HG02884 (cell line): Measurements from ENCODE around the gene PLEKHD1.
"Not testable (repeated sequence)": the region's sequence is repeated elsewhere in the genome, so short reads cannot be mapped to it uniquely, and the experiment has no call there.

Experiments used
- ATAC-seq: cut with Tn5 transposase; IDR thresholded peaks from one replicate; pipeline ENCODE4 v1.9.1; 2021; ENCODE audit warnings: mild to moderate bottlenecking, moderate library complexity; ENCODE audit not compliant: unreplicated experiment

The PLEKHD1 gene

GRCh38 chr14:69480136-69480535 lies 4.4 kb upstream of the PLEKHD1 start:
- no peak for ATAC-seq

DNA sequence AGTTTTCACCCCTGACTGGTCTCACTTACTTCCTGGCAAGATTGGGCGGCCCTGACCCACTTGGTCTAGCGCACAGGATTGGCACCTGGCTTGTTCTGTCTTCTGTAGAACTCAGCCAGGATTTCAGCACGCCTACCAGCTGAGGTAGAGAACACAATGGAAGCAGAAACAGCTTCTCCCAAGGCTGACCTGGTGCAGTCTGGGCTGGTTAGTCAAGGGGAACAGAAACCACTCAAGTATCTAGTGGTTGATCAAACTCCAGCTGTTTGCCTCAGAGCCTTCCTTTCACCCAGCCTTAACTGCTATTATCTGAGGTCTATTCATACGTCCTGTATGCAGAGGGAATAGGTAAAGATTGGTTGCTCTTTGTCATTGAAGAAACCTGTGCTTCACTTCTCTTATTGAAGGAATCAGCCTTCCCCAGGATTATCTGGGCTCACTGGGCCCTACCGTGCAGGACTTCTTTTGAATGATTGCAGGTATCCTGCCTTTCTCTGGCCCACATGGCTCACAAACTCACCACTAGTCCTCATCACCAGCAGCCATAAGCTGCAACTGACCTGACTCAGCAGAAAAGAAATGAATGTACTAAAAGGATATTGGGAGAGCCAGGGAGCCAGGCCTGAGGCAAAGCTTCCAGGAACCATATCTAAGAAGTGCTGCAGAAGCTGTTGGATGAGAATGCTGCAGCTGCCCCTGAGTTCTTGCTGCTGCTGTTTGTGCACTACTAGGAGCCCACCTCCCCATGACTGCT lies 2.5 kb upstream of the PLEKHD1 start:
- peak; percentile 95 for ATAC-seq

DNA sequence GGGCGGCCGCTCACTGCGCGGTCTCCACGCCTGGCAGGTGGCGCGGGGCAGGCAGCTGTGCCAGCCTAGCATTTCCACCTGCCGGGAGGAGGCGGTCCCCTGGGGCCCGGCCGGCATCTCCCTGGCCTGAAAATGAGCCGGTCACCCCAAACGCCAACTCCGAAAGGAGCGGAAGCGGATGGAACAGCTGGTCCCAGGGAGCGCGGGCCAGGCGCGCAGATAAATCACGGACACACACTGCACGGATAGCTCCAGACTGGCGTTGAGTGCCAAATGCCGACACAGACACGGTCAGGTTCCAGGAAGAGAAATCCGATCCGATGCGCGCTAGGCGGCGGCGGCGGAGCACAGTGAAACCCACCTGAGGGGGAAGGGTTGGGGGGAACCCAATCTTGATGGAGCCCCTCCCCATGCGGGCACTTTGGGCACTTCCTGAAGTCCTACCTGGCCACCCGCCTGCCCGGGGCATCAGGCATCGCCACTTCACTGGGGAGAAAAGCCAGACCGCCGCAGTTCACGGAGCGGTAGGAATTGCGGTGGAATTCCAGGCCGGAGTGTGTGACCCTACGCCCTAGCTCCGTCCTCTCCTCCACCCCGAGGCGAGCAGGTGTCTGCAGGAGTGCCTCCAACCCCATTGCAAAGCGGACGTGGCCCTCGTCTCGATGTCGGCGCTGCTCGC lies 624 bp upstream of the PLEKHD1 start:
- ATAC-seq: no peak

- no peak for ATAC-seq
These were observed 760 bp downstream of the PLEKHD1 start for GRCh38 chr14:69485315-69485660.

DNA sequence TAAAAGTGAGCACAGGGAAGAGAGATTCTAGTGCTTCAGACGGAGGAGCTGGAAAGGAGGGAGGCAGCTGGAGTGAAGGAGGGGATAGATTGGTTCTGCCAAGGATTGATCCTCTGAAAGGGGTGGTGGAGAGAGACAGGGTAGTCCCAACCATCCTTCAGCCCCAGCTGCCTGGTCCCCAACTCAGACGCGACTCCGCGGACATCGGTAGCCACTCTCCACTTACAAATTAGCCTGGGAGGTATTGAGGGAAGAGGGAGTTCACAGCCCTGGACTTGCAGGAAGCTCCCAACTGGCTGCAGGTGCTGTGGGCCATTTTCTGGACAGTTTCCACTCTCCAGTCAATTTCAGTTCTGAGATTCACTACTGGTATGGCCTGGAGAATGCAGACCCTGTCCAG lies 1.2 kb downstream of the PLEKHD1 start:
- ATAC-seq: no peak

- ATAC-seq: no peak
These were observed 2.7 kb downstream of the PLEKHD1 start for GRCh38 chr14:69487226-69487625.

DNA sequence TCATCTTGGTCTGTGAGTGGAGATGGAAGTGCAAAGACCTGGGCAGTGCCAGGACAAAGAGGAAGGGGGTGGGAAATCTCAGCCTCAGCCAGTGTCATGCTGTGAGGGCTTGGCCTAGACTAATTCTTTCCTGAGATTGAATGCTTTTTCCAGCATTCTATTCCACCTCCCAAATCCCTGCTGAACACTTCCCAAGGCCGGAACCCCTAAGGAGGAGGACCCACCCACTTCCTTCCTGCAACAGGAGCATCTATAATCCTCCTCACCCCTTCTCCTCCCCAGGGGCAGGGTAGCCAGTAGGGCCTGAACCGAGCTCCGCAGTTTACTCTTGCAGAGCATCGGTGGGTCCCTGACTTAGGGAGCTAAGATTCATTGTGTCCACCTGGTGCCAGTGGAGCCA lies 3.2 kb downstream of the PLEKHD1 start:
- ATAC-seq: no peak

- ATAC-seq: no peak
These were observed 5.0 kb downstream of the PLEKHD1 start for GRCh38 chr14:69489495-69489894.

GRCh38 chr14:69490219-69490918 lies 5.8 kb downstream of the PLEKHD1 start:
- ATAC-seq: no peak

GRCh38 chr14:69491193-69491592 lies 6.7 kb downstream of the PLEKHD1 start:
- no peak for ATAC-seq

DNA sequence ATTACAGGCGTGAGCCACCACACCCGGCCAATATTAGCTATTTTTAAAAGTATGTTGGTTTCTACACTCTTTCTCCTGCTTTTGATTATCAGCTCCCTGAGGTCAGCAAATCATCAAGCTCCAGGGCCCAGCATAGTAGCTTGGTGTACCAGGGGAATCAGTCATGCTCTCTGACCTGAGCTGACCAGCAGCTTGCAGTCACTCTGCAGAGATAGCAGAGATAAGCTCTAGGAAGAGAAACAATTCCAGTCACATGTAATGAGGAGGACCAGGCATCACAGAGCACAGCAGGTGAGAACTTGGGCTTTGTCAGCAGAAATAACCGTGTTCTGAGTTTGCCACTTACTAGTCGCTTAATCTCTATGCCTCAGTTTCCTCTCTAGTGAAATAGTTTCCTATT lies 8.5 kb downstream of the PLEKHD1 start:
- ATAC-seq: no peak

- ATAC-seq: no peak
These were observed 9.3 kb downstream of the PLEKHD1 start for GRCh38 chr14:69493791-69494190.

DNA sequence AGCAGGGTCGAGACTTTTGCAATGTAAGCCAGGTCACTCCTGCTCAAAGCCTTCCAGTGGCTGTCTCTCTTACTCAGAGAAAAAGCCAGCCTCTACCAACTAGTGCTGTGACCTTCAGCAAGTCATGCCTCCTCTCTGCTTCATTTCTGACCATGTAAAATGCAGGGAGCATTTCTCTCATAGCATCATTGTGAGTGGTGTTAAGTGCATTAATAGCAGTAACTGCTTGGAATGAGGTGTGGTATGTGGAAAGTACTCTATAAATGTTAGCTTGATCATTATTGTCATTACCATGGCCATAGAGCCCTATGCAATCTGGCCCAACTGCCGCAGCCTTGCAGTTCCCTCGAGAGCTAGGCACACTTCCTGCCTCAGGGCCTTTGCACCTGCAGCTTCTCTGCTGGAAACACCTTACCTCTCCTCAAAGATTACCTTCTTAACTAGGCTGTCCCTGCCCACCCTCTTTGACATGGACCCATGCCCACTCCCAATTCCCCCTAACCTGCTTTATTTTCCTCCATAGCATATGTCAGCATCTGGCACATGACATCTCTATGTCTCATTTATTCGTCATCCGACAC lies 10.9 kb downstream of the PLEKHD1 start:
- ATAC-seq: no peak

DNA sequence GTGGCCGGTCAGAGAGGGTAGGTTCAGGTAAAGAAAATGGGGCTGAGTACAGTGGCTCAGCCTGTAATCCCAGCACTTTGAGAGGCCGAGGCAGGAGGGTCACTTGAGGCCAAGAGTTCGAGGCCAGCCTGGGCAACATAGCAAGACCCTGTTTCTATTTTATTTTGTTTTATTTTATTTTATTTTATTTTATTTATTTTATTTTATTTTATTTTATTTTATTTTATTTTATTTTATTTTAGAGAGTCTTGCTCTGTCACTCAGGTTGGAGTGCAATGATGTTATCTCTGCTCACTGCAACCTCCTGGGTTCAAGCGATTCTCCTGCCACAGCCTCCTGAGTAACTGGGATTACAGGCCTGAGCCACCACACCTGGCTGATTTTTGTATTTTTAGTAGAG lies 13.3 kb downstream of the PLEKHD1 start:
- ATAC-seq: not testable (repeated sequence)

- ATAC-seq: not testable (repeated sequence)
These were observed 13.8 kb downstream of the PLEKHD1 start for GRCh38 chr14:69498286-69498685.

GRCh38 chr14:69499436-69499835 lies 14.9 kb downstream of the PLEKHD1 start:
- no peak for ATAC-seq

- ATAC-seq: no peak
These were observed 15.6 kb downstream of the PLEKHD1 start for GRCh38 chr14:69500096-69500495.

- ATAC-seq: no peak
These were observed 16.2 kb downstream of the PLEKHD1 start for GRCh38 chr14:69500736-69501135.

- no peak for ATAC-seq
These were observed 16.9 kb downstream of the PLEKHD1 start for GRCh38 chr14:69501423-69501838.

- no peak for ATAC-seq
These were observed 20.2 kb downstream of the PLEKHD1 start for GRCh38 chr14:69504775-69505174.

DNA sequence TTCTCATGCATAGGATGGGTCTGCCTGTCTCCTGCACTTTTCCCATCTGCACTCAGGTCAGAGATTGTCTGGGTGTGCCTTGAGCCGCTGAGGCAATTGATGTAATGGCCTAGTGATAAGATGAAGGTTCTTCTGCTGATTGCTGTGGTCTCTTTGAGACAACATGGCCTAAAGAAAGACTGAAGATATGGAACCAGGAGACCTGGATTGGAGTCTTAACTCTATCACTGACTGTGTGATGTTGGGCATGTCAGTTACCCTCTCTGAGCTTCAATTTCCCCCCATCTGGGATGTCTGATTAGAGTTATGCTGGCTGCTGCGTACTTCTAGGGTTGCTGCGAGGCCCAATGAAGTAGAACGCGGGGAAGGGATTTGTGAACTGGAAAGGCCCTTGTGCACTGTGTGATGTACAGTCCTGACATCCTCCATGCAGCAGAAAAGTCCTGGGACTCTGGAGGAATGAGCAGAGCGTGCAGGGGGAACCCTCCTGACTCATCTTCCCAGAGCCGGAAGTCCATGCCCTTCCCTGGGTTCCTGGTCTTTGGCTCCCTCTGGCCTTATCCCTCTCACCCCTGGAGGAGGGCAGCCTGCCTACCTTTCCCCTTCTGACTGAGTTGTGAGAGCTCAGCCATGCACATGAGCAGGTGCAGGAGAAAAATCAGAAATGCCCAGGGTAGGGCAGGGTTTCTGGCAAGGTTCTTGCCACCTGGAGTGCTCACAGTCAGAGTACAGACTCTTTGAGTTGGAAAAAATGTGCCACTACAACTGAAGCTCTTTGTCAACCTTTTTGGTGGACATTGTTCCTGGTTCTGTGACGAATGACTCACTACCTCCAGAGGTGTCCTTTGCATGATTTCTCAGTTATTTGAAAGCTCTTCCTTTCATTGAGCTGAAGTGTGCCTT lies 21.1 kb downstream of the PLEKHD1 start:
- no peak for ATAC-seq
